Measurements from ENCODE around the gene PLEKHF1. TPM values are rescaled to one million over a fixed set of nuclear protein-coding genes. Genes with fewer than 3 reads are reported as not detected.

PLEKHF1 gene
- total and polyA plus RNA-seq, 11 donors: 7.8 to 46.1 (median 18.0) TPM

GRCh38 chr19:29697523-29698261 lies 32.4 kb downstream of the PLEKHF1 start:
- TF ChIP-seq POLR2A (IDR thresholded peaks at IDR 0.05) (no peak), CTCF (IDR thresholded peaks at IDR 0.05) (no peak)
- no peak for DNase-seq
- H3K36me3 ChIP-seq: peaks cover 0 to 17% (median 9%) of the 10 kb centered on the region in 9 donors
- no peak overlapping the region for H3K27ac ChIP-seq
- no peaks in the 10 kb centered on the region for H3K9me3 ChIP-seq
- H3K4me3 ChIP-seq: no peak overlapping the region
- no peak for ATAC-seq
- peaks cover 0 to 7% (median 2%) of the 10 kb centered on the region in 12 donors for H3K4me1 ChIP-seq
- intact Hi-C loops (cut with DNase I): loop anchor here in 1 of 10 donors (5.0 kb wide), 1 partner anchor 85 kb away; no protein-coding TSS in a partner anchor
- WGBS, 4 donors: 81 to 91% (median 83%) methylated on average over 7 to 10 of the region's 10 CpGs
- no peaks in the 10 kb centered on the region for H3K27me3 ChIP-seq

GRCh38 chr19:29699861-29700260 lies 34.6 kb downstream of the PLEKHF1 start:
- ATAC-seq: no peak
- H3K27ac ChIP-seq: no peak overlapping the region
- 76 to 81% (median 80%) methylated on average over 5 of the region's 5 CpGs for WGBS, 4 donors
- H3K4me1 ChIP-seq: peaks cover 0 to 4% (median under 1%) of the 10 kb centered on the region in 12 donors
- intact Hi-C loops (cut with DNase I): loop anchor here in 1 of 10 donors (5.0 kb wide), 1 partner anchor 88 kb away; no protein-coding TSS in a partner anchor
- H3K4me3 ChIP-seq: no peak overlapping the region
- H3K27me3 ChIP-seq: no peaks in the 10 kb centered on the region
- no peak for DNase-seq
- H3K9me3 ChIP-seq: no peaks in the 10 kb centered on the region
- peaks cover 0 to 38% (median 24%) of the 10 kb centered on the region in 9 donors for H3K36me3 ChIP-seq
- TF ChIP-seq POLR2A (IDR thresholded peaks at IDR 0.05): no peak

- H3K36me3 ChIP-seq: peaks cover 0 to 44% (median 25%) of the 10 kb centered on the region in 9 donors
Measured at GRCh38 chr19:29700498-29700897, 35.2 kb downstream of the PLEKHF1 start.

GRCh38 chr19:29702161-29702962 lies 37.1 kb downstream of the PLEKHF1 start:
- no peak overlapping the region for H3K4me3 ChIP-seq
- peak in 1 of 4 donors; percentile 10 for ATAC-seq
- no peaks in the 10 kb centered on the region for H3K27me3 ChIP-seq
- DNase-seq: no peak
- H3K36me3 ChIP-seq: peaks cover 0 to 63% (median 39%) of the 10 kb centered on the region in 9 donors
- peaks cover 0 to 15% (median 0%) of the 10 kb centered on the region in 12 donors for H3K4me1 ChIP-seq
- H3K9me3 ChIP-seq: no peaks in the 10 kb centered on the region
- no peak for TF ChIP-seq CTCF (IDR thresholded peaks at IDR 0.05)
- no peak for TF ChIP-seq POLR2A (IDR thresholded peaks at IDR 0.05)
- H3K27ac ChIP-seq: no peak overlapping the region
- 87 to 92% (median 90%) methylated on average over 29 to 30 of the region's 30 CpGs for WGBS, 4 donors
- intact Hi-C loops (cut with DNase I): no loop called here

More at GRCh38 chr19:29700498-29700897, 35.2 kb downstream of the PLEKHF1 start:
- DNase-seq (no peak), ATAC-seq (no peak)
- WGBS, 4 donors: 73 to 85% (median 80%) methylated on average over 6 of the region's 6 CpGs
- Histone ChIP-seq H3K9me3 (no peaks in the 10 kb centered on the region), H3K4me1 (peaks cover 0 to 10% (median 0%) of the 10 kb centered on the region in 12 donors), H3K4me3 (no peak overlapping the region), H3K27me3 (no peaks in the 10 kb centered on the region), H3K27ac (no peak overlapping the region)
- intact Hi-C loops (cut with DNase I): no loop called here
- TF ChIP-seq CTCF (IDR thresholded peaks at IDR 0.05) (no peak), POLR2A (IDR thresholded peaks at IDR 0.05) (no peak)
